ENCODE results near the gene NRN1L. TPM values are rescaled to one million over a fixed set of nuclear protein-coding genes. Genes with fewer than 3 reads are reported as not detected.

NRN1L gene
- total RNA-seq, 6 donors from 2014 or later: 1.6 to 4.2 (median 2.3) TPM; not detected in 1

DNA sequence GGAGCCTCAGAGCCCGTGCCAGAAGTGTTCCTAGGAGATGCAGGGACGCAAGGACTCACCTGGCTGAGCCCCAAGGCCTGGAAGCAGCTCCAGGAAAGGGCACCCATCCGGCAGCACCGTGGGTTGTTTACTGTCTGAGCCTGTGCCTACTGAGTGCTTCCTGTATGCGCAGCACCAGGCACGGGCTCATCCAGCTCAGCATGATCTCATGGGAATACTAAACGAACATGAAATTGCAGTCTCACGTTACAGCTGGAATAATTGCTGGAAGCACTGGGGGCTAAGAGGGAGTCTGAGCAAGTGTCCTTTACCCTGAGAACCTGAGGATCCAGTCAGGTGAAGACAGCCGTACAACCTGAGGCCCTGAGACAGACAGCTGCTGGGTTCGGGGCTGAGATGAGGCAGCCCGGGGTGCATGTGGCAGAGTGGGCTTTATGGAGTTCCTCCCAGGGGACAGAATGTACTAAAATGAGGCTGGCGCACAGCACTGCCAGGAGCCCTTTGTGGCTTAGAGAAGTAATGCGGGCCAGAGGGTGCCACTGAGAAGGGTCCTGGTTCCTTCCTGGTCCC, 41.6 kb downstream of the NRN1L start:
- Histone ChIP-seq H3K36me3 (peaks cover 3 to 47% (median 25%) of the 10 kb centered on the region in 4 donors), H3K9me3 (no peaks in the 10 kb centered on the region), H3K4me3 (no peak overlapping the region), H3K27ac (peak overlapping the region; percentile 57 to 80 (median 70)), H3K4me1 (peaks cover 12 to 54% (median 14%) of the 10 kb centered on the region in 4 donors), H3K27me3 (no peaks in the 10 kb centered on the region)
- 44 to 61% methylated on average over 8 to 13 of the region's 13 CpGs for WGBS, 2 donors
- ATAC-seq (ENCODE audit: low FRiP score in 2 of 2) (no peak), DNase-seq (peak in 1 of 2 donors; percentile 64)
- TF ChIP-seq POLR2AphosphoS5 (IDR thresholded peaks at IDR 0.05): peak in 1 of 2 donors; percentile 40
- TF ChIP-seq CTCF (IDR thresholded peaks at IDR 0.05): peak in 1 of 6 experiments; percentile 39
- no peak for TF ChIP-seq EP300 (IDR thresholded peaks at IDR 0.05)
- TF ChIP-seq POLR2A (IDR thresholded peaks at IDR 0.05): no peak

DNA sequence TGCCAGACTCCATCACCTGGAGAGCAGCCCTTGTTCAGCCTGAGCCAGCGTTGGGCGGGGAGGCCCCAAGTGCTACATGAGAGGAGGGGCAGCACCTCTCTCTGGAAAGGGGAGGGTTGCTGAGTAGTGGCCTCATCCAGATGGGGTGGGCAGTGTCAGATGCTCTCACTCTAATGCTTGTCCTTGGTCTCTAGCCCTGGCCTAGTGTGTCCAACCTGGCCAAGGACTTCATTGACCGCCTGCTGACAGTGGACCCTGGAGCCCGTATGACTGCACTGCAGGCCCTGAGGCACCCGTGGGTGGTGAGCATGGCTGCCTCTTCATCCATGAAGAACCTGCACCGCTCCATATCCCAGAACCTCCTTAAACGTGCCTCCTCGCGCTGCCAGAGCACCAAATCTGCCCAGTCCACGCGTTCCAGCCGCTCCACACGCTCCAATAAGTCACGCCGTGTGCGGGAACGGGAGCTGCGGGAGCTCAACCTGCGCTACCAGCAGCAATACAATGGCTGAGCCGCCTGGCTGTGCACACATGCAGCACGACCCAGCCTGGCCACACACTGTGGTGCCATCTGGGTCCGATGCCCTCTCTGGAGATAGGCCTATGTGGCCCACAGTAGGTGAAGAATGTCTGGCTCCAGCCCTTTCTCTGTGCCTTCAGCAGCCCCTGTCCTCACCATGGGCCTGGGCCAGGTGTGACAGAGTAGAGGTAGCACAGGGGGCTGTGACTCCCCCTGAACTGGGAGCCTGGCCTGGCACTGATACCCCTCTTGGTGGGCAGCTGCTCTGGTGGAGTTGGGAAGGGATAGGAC, 42.7 kb downstream of the NRN1L start:
- Histone ChIP-seq H3K27ac (peak overlapping the region in 2 of 4 donors; percentile 74 to 80), H3K4me3 (no peak overlapping the region), H3K27me3 (no peaks in the 10 kb centered on the region), H3K4me1 (peaks cover 12 to 46% (median 13%) of the 10 kb centered on the region in 4 donors), H3K36me3 (peaks cover 3 to 51% (median 29%) of the 10 kb centered on the region in 4 donors), H3K9me3 (no peaks in the 10 kb centered on the region)
- no peak for TF ChIP-seq CTCF (IDR thresholded peaks at IDR 0.05)
- DNase-seq (no peak), ATAC-seq (ENCODE audit: low FRiP score in 2 of 2) (no peak)
- WGBS, 2 donors: 92 to 93% methylated on average over 19 to 21 of the region's 22 CpGs

GRCh38 chr16:67928147-67928546, 43.5 kb downstream of the NRN1L start:
- no peak overlapping the region for H3K4me3 ChIP-seq
- no peak for DNase-seq
- H3K4me1 ChIP-seq: peaks cover 12 to 40% (median 12%) of the 10 kb centered on the region in 4 donors
- no peaks in the 10 kb centered on the region for H3K27me3 ChIP-seq
- H3K9me3 ChIP-seq: no peaks in the 10 kb centered on the region
- 90 to 94% methylated on average over 5 to 7 of the region's 7 CpGs for WGBS, 2 donors
- TF ChIP-seq POLR2A (IDR thresholded peaks at IDR 0.05): no peak
- TF ChIP-seq CTCF (IDR thresholded peaks at IDR 0.05): no peak
- no peak for TF ChIP-seq POLR2AphosphoS5 (IDR thresholded peaks at IDR 0.05)
- TF ChIP-seq EP300 (IDR thresholded peaks at IDR 0.05): no peak
- ATAC-seq (ENCODE audit: low FRiP score in 2 of 2): no peak
- H3K27ac ChIP-seq: no peak overlapping the region
- H3K36me3 ChIP-seq: peaks cover 3 to 54% (median 31%) of the 10 kb centered on the region in 4 donors

DNA sequence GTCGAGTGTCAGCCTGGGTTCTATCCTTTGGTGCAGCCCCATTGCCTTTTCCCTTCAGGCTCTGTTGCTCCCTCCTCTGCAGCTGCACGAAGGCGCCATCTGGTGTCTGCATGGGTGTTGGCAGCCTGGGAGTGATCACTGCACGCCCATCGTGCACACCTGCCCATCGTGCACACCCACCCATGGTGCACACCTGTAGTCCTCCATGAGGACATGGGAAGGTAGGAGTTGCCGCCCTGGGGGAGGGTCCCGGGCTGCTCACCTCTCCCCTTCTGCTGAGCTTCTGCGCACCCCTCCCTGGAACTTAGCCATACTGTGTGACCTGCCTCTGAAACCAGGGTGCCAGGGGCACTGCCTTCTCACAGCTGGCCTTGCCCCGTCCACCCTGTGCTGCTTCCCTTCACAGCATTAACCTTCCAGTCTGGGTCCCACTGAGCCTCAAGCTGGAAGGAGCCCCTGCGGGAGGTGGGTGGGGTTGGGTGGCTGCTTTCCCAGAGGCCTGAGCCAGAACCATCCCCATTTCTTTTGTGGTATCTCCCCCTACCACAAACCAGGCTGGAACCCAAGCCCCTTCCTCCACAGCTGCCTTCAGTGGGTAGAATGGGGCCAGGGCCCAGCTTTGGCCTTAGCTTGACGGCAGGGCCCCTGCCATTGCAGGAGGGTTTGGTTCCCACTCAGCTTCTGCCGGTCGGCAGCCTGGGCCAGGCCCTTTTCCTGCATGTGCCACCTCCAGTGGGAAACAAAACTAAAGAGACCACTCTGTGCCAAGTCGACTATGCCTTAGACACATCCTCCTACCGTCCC, 44.1 kb downstream of the NRN1L start:
- TF ChIP-seq EP300 (IDR thresholded peaks at IDR 0.05): no peak
- TF ChIP-seq CTCF (IDR thresholded peaks at IDR 0.05): peak; percentile 78 to 94 (median 88)
- ATAC-seq (ENCODE audit: low FRiP score in 2 of 2): peak; percentile 75 to 84
- Histone ChIP-seq H3K4me3 (no peak overlapping the region), H3K27me3 (no peaks in the 10 kb centered on the region), H3K27ac (no peak overlapping the region), H3K9me3 (no peaks in the 10 kb centered on the region), H3K4me1 (peaks cover 12 to 34% (median 12%) of the 10 kb centered on the region in 4 donors), H3K36me3 (peaks cover 3 to 51% (median 35%) of the 10 kb centered on the region in 4 donors)
- 51 to 72% methylated on average over 7 to 16 of the region's 16 CpGs for WGBS, 2 donors
- peak in 1 of 2 donors; percentile 69 for DNase-seq

Data from upper lobe of left lung (tissue), 6 donors.